HG03469 (cell line): ENCODE data around the gene MTOR.

Experiments
- ATAC-seq: cut with Tn5 transposase; IDR thresholded peaks from one replicate; pipeline ENCODE4 v1.9.1; 2021; ENCODE audit warnings: mild to moderate bottlenecking, moderate library complexity, moderate number of reproducible peaks; ENCODE audit not compliant: unreplicated experiment

MTOR gene

GRCh38 chr1:11156441-11156840 is 105.9 kb downstream of the MTOR start:
- ATAC-seq, result no peak

- ATAC-seq, result no peak
Measured at GRCh38 chr1:11153184-11153583, 109.2 kb downstream of the MTOR start.

GRCh38 chr1:11152755-11153154 is 109.6 kb downstream of the MTOR start:
- ATAC-seq, result no peak

GRCh38 chr1:11151826-11152612 is 110.3 kb downstream of the MTOR start:
- no peak for ATAC-seq

GRCh38 chr1:11151114-11151513 is 111.2 kb downstream of the MTOR start:
- no peak for ATAC-seq

GRCh38 chr1:11150326-11150725 is 112.0 kb downstream of the MTOR start:
- ATAC-seq, result no peak

DNA sequence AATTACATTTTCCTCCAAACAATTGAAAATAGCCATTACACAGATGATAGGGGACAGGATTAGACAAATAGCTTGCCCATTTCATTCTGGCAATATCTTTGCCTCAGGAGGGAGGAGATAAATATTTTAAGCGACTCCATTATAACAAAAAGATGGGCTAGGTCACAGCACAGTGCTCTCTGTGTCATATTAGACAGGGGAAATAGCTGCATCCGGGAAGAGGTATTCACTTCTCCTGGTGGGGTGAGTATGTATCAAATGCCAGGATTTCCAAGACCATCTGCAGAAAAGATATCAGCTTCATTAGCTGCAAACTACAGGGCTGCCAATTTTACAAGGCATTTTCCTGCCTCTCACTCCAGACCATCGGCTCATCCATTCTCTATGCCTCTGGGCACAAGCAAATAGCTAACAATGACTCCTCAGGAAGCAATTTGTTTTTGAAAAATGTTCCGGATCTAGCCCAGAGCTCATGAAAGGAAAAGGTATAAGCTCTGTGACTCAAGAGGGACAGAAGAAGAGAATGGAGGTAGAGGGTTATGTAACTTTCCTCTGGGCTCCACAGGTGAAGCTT is 115.1 kb downstream of the MTOR start:
- ATAC-seq, result no peak

DNA sequence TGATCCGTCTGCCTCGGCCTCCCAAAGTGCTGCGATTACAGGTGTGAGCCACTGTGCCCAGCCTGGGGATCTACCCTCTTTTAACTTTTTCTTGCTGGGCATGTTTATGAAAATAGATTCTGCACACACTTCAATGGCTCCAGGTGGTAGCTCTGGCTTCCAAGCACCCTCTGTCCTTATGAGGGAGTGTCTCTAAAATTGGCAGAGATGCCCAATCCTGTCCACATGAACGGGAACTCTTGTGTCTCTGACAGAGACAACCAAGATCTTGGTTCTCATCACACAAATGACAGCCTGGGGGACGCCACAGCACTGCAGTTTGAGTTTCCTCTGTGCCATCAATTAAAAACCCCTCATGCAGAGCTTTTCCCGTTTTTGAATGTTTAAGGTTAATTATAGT is 116.6 kb downstream of the MTOR start:
- ATAC-seq, result no peak

DNA sequence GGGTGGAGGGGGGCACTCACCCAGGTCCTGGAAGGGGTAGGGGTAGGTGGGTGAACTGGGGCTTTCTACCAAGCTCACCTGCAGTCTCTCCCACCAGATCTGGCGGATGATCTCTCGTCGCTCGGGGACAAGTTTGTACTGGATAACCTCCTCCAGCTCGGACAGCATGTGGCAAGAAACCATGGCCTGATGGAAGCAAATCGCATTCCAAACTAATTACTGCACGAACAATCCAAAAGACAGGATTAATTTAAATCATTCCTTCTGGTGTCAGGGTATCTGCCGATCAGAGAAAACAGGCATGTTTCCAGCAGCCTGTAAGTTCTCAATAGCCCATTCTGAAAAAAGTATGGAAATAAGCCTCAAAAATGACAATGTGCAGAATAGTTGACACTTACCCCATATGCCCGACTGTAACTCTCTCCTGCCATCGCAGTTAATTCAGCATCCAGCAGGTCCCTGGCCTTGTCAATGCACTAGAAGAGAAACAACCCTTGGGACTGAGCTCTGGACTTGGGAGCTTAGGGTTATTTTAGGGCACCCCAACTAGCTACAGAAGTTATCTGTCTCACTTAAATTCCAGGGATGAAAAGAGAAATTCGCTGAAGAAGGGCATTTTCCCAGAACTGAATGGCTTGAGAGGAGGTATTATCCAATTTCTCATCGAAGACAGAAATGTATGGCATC is 117.6 kb downstream of the MTOR start:
- no peak for ATAC-seq

DNA sequence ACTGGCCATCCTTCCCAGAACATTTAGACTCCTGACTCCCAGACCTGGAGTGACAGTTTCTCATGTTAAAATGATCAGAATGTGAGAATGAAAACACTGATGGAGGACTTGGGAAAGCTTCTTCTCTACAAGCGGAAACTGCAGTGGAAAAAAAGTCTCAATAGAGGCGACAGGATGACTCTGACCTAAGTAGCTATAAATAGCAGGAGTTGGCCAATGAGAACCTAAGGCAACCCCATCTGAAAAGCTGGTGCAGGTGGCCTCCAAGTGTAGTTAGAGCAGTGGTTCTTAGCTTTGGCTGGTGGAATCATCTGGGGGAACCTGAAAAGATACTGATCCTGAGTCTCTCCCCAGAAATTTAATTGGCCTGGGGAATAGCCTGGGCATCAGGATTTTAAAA is 118.4 kb downstream of the MTOR start:
- no peak for ATAC-seq

DNA sequence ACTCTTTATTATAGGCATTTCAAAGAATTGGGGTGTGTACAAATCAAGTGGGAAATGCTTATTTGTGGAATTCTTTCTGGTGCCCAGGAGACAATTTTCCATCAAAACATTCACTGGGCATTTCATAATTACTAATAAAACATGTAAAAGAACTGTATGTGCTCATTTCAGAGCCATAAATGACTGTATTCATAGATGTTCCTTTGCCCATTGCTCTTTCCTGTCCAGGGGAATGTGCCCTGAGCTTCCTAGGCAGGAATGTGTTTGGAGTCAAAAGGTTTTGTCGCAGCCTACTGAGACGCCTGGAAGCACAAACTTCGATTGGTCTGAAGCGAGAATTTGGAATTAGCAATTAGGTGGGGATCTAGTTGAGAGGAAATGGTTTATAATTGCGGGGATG is 119.0 kb downstream of the MTOR start:
- no peak for ATAC-seq

DNA sequence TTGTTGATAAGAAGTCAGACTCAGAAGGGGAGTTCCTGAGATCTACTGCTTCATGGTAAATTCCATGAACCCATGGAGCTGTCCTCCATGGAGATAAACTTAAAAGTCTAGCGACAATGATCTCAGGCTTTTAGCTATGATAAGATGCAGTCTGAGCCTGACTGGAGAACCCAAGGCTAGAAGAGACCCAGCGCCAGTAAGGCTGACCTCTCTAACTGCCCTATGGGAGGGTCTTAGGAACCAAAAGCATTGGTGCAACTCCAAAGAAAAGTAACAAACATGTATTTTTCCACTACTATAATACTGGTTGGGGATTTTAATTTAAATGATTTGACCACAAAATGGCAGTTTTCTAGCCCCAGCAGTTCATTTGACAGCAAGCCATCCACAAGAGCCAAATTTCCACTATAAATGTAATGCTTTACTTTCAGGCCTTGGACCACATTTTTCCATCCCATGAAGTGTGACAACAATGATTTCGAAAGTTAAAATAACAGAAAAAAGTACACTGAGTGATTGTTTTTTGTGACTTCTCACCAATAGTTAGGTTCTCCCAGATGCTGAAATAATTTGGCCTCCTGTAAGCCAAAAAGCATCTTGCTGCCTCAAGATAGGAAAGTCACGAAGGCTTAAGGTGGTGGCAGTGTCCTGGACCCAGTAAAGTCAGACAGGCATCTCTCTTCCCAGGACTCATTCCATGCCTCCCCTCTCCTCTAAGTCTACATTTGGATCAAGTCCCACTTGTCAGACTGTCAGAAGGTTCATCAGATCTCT is 119.5 kb downstream of the MTOR start:
- ATAC-seq, result no peak

DNA sequence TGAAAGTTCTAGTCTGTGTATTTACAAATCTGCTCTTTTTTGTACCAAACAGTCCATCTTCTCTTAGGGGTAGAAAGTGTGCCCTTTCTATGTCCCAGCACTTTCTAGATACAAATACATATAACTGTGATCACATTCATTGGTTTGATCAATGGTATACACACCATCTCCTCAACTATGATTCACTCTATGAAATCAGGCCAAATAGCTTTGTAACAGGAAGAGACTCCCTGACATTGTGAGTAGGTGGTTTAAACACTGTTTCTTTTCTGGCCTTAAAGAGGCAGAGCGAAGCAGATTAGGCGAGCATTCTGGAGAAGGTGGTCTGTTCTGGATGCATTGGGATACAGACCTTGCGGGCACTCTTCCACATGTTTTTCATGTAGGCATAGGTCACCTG is 123.4 kb downstream of the MTOR start:
- no peak for ATAC-seq

DNA sequence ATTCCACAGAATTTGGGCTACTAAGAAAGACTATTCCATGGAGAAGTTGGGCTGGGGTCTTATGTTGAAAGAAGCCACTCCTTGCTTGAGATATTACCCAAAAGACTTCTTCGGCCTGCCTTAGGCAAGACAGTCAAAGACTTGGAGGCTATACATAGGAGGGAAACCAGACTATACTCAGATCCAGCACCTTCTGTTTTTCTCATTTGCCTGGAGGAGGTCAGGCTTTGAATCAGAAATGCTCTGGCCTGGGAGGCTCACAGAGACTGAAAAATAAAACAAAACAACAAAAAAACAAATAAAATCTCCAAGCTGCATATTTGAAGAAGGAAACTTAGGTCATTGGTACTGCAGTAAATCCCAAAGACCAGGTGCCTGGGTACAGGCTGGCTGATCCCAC is 124.3 kb downstream of the MTOR start:
- no peak for ATAC-seq

DNA sequence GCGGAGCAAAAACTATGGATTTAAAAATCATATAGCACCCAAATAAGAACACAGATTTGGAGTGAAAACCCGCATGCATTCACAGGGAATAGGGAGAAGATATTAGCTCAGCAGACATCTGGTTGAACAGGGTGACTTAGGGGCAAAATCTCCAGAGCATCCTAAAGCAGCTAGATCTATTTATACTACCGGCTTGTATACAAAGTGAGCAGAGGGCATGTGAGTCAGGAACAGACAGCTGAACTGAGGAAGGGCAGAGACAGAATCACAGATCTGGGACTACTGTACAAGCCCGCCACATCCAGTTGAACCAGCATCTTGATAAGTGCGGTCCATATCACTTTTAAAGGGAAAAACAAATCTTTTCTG is 127.5 kb downstream of the MTOR start:
- no peak for ATAC-seq

DNA sequence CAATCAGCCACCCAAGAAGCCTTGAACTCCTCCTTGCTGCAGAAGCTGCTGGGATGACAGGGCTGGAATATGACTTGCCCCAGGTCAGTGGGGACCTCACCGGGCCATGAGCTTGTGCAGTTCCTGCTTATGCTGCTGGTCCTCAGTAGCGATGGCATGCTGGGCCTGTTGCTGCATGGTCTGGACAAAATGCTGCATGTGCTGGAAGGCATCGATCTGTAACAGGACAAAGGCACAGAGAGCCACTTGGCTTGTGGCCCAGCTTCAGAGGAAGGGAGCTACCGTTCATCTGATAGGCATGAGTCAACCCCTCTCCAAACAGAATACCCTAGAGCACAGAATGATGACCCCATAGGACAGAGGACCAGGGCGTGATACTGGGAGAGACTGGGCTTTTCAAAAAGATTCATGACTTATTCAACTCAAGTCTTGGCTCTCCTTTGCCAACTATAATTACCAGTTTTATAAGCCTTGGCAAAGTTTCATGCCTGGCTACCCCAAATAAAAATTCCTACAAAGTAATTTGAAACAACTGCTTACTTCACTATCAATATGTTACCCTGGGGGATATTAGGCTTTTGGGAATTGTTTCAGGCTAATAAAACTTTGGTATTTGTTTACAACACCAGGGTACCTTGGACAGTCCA is 128.0 kb downstream of the MTOR start:
- ATAC-seq, result no peak

DNA sequence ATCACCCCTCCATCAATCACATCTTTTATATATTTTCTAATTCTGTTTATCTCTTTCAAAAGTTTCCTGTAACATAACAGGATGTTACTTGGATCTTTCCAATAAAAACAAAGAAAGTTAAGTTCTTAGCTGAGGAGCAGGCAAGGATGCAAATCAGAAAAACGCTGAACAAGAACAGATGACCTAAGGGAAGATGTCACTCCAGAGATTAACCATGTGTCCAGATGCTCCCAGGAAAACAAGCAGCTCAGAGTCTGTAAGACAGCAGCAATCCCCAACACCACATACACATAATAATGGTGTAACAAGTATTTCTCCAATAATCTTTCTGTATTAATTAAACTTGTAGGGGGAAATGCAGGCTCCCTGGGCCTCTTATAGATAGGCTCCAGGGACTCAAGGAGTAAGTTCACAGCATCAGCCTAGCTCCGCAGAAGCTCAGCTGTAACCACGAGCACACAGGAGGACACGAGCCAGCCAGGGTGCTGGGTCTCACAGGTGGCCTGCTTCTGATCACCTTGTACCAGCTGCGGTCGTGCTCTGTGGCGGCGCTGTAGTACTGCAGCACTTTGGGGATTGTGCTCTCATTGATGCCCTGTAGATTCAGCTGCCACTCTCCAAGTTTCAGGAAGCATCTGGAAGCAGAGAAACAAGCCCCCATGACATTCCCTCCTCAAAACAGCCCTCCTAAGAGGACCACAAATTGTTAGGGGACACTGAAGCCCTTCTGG is 129.6 kb downstream of the MTOR start:
- ATAC-seq, result no peak

- ATAC-seq, result no peak
Measured at GRCh38 chr1:11131816-11132215, 130.5 kb downstream of the MTOR start.

DNA sequence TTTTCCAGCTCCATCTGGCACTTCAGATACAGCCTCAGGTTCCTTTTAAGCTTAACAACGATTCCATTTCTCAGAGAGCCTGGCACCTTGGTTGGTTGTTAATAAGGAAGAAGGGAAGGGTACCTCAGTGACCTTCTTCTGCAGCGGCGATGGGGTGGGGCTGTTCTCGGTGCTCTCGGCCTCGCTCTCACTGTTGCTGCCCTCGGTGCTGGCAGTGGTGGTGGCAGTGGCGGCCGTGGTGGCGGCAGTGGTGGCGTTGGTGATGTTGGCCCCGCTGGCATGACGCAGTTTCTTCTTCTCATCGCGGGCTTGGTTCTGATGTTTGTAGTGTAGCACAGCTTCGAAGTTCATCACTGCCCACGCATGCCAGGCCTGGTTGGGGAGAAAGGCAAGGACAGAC is 131.9 kb downstream of the MTOR start:
- ATAC-seq, result no peak

DNA sequence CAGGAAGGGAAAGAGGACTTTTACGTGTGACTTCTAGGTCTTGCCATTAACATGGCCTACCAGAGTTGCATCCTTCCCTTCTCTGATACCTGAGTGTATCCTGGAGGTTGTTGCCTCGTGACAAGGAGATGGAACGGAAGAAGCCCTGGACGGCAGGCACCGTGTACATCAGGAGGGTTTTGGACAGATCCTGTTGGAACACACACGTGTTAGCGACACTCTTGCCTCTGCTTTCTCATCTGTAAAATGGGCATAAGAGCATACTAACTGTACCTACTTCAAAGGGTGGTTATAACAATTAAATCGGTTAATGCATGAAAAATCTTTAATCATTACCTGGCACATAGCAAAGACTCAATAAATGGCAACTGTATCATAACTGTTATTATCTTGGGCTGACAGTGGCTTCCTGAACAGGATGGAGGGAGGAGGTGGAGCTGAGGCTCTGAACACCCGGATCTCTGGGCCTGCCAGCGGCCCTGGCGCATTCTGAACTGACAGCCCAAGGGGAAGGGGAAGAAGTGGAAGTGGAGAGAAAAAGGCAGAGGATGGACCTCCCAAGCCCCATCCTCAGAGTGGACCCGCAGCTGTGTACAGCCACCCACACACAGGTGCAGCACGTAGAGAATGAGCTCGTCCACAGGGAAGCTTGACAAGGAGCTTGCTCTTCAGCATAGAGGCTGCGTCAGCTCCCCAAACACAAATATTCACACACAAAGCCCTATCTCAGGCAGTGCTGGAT is 132.5 kb downstream of the MTOR start:
- no peak for ATAC-seq
